Lung (tissue), 12 donors: ENCODE data around the gene POLR2A. TPM values are rescaled to one million over a fixed set of nuclear protein-coding genes. Genes with fewer than 3 reads are reported as not detected.

Source experiments
- ATAC-seq: fragments of 200-7000 bp; cut with Tn5 transposase; one replicate; pipeline ENCODE4 v1.9.1; 2020; ENCODE audit warnings: moderate number of reproducible peaks; ENCODE audit not compliant: insufficient read depth, low FRiP score
- DNase-seq, 3 donors: peaks; one replicate each; pipeline ENCODE4 v3.0.0-alpha.2; 2013 to 2017
- H3K27ac ChIP-seq, 2 donors: one replicate each; pipeline ENCODE4 v1.5.1; 2013; ENCODE audit warnings: mild to moderate bottlenecking in 2 of 2, moderate library complexity in 2 of 2, control low read depth in 1 of 2, inconsistent platforms in 1 of 2, low read depth in 1 of 2, low read length in 1 of 2
- H3K27me3 ChIP-seq, 3 donors: one replicate each; pipeline ENCODE4 v1.5.1; 2013; ENCODE audit warnings: low read length in 2 of 3; ENCODE audit not compliant: control insufficient read depth in 3 of 3, insufficient read depth in 3 of 3
- H3K36me3 ChIP-seq, 4 donors: one replicate each; pipeline ENCODE4 v1.5.1; 2013; ENCODE audit warnings: low read length in 4 of 4, mild to moderate bottlenecking in 1 of 4, moderate library complexity in 1 of 4; ENCODE audit not compliant: control insufficient read depth in 4 of 4, insufficient read depth in 4 of 4
- H3K4me1 ChIP-seq, 5 donors: one replicate each; pipeline ENCODE4 v1.5.1; 2013; ENCODE audit warnings: low read length in 5 of 5, mild to moderate bottlenecking in 2 of 5, moderate library complexity in 1 of 5; ENCODE audit not compliant: control insufficient read depth in 5 of 5, insufficient read depth in 5 of 5
- H3K4me3 ChIP-seq: one replicate; pipeline ENCODE4 v1.5.1; 2013; ENCODE audit warnings: mild to moderate bottlenecking, control low read depth, moderate library complexity
- H3K9ac ChIP-seq, 2 donors: one replicate each; pipeline ENCODE4 v1.5.1; 2013; ENCODE audit warnings: low read length in 2 of 2, control low read depth in 1 of 2; ENCODE audit not compliant: insufficient read depth in 1 of 2
- H3K9me3 ChIP-seq, 4 donors: one replicate each; pipeline ENCODE4 v1.5.1; 2013; ENCODE audit warnings: low read length in 3 of 4, mild to moderate bottlenecking in 1 of 4, moderate library complexity in 1 of 4; ENCODE audit not compliant: control insufficient read depth in 4 of 4, insufficient read depth in 3 of 4
- CTCF ChIP-seq: IDR thresholded peaks from 2 replicates; pipeline ENCODE4 v1.5.1; 2012; ENCODE audit warnings: mild to moderate bottlenecking; ENCODE audit errors: control extremely low read depth, extremely low read depth
- whole genome bisulfite sequencing, 2 donors: extraction: QIAGEN DNeasy Blood & Tissue Kit; methylation state at CpG; one replicate each; pipeline ENCODE4 v1.1.7; 2013; 5-methylcytosine and 5-hydroxymethylcytosine counted together
- polyA plus RNA-seq, 2 donors: library from polyadenylated mRNA; stranded (reverse); fragments of 200-250 nt; gene quantifications; one replicate each; pipeline ENCODE4 v1.2.1, GENCODE V29; 2013
- total RNA-seq, 2 donors: library from RNA; depleted of rRNA in 1 of 2; stranded (reverse); fragments of >200 nt in 1 of 2; gene quantifications; one replicate each; pipeline ENCODE4 v1.2.1, GENCODE V29; 2014 to 2021
- donor health status: control.
- donor health status: control.
- donor health status: Bipolar disorder and iron deficiency.
- donor health status: healthy.
- donor health status: DM: yes; HTN: yes; CAD: no.

Gene POLR2A
- total and polyA plus RNA-seq, 4 donors = 37.8 to 129 (median 76.9) TPM

GRCh38 chr17:7490144-7490543 lies 6.0 kb downstream of the POLR2A start:
- peaks cover 9 to 29% (median 10%) of the 10 kb centered on the region in 5 donors for H3K4me1 ChIP-seq
- no peak overlapping the region for H3K27ac ChIP-seq
- ATAC-seq (no peak), DNase-seq (no peak)
- no peaks in the 10 kb centered on the region for H3K36me3 ChIP-seq
- WGBS, 2 donors = 77 to 83% methylated on average over 8 of the region's 8 CpGs
- H3K9ac ChIP-seq = no peak overlapping the region
- H3K9me3 ChIP-seq = no peaks in the 10 kb centered on the region
- H3K27me3 ChIP-seq = no peaks in the 10 kb centered on the region
- no peak overlapping the region for H3K4me3 ChIP-seq
- no peak for TF ChIP-seq CTCF

DNA sequence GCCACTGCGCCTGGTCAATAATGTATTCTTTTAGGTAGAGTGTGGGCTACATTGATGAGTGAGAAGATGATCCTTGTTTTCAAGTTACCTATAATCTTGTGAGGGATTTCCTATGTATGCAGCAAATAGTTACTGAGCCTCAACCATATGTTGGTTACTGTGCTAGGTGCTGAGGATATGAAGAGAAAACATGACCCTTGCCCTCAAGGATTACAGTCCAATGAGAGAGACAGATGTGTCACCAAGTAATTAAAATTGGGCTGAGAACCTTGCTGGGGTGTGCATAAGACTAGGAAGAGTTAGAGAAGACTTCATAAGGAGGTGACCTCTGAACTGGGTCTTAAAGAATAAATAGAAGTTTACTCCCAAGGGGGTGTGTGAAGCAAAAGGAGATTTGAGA lies 7.4 kb downstream of the POLR2A start:
- DNase-seq = no peak
- Histone ChIP-seq H3K36me3 (peaks cover 0 to 8% (median 4%) of the 10 kb centered on the region in 4 donors), H3K27ac (no peak overlapping the region), H3K27me3 (no peaks in the 10 kb centered on the region), H3K9ac (no peak overlapping the region), H3K9me3 (no peaks in the 10 kb centered on the region), H3K4me3 (no peak overlapping the region), H3K4me1 (peaks cover 3 to 16% (median 10%) of the 10 kb centered on the region in 5 donors)
- TF ChIP-seq CTCF = no peak
- 97 to 100% methylated on average over 1 of the region's 1 CpG for WGBS, 2 donors
- ATAC-seq = no peak

DNA sequence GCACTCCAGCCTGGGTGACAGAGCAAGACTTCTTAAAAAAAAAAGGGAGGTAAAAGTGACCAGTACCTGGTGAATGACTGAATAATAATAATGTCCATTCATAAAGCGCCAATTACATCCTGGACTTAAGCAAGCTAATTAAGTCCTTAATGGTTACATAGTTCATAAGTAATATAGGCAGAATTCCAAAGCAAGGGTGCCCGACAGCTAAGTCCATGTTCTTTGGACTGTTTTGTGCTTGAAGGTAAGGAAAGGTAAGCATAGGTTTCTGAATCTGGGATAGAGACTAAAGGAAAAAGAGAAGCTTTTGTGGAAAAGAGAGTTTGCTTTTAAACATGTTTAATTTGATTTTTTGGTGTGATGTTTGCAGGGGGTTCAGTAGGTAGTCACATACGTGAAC lies 9.8 kb downstream of the POLR2A start:
- no peak for TF ChIP-seq CTCF
- H3K9ac ChIP-seq = no peak overlapping the region
- no peaks in the 10 kb centered on the region for H3K27me3 ChIP-seq
- WGBS, 2 donors = 95 to 97% methylated on average over 3 of the region's 3 CpGs
- no peaks in the 10 kb centered on the region for H3K9me3 ChIP-seq
- H3K27ac ChIP-seq = no peak overlapping the region
- no peak for DNase-seq
- no peak for ATAC-seq
- peaks cover 0 to 4% (median under 1%) of the 10 kb centered on the region in 5 donors for H3K4me1 ChIP-seq
- no peak overlapping the region for H3K4me3 ChIP-seq
- peaks cover 6 to 28% (median 19%) of the 10 kb centered on the region in 4 donors for H3K36me3 ChIP-seq

- H3K27ac ChIP-seq = peak overlapping the region; percentile 18 to 36
- WGBS, 2 donors = 89 to 91% methylated on average over 12 of the region's 12 CpGs
- no peak for ATAC-seq
Observed at GRCh38 chr17:7495906-7496434, 11.8 kb downstream of the POLR2A start.

More at GRCh38 chr17:7495906-7496434, 11.8 kb downstream of the POLR2A start:
- TF ChIP-seq CTCF = no peak
- Histone ChIP-seq H3K36me3 (peaks cover 17 to 43% (median 33%) of the 10 kb centered on the region in 4 donors), H3K4me1 (peaks cover 0 to 2% (median 0%) of the 10 kb centered on the region in 5 donors), H3K27me3 (no peaks in the 10 kb centered on the region), H3K9ac (no peak overlapping the region), H3K9me3 (no peaks in the 10 kb centered on the region), H3K4me3 (no peak overlapping the region)
- DNase-seq = no peak
